Astrocyte of the cerebellum (primary cell): Measurements from ENCODE around the gene VPS33A.
A peak's percentile ranks its signal among the peaks of the same experiment; 100 is the strongest.

ENCODE experiments used
- DNase-seq: peaks from one replicate; pipeline ENCODE4 v3.0.0-alpha.2; 2011; ENCODE audit warnings: low read depth
- H3K4me3 ChIP-seq: 2 replicates; pipeline ENCODE4 v1.5.1; 2011; ENCODE audit warnings: mild to moderate bottlenecking, low read depth, low read length, moderate library complexity
- CTCF ChIP-seq: IDR thresholded peaks from 2 replicates; pipeline ENCODE4 v1.5.1; 2012; ENCODE audit warnings: low read length, low read depth, moderate library complexity, mild to moderate bottlenecking; ENCODE audit errors: missing control alignments
- in situ Hi-C: cut with HindIII; loops from 2 replicates; pipeline ENCODE4 v1.10.0; 2017; ENCODE audit warnings: low sequenced_read_pairs

The VPS33A gene

DNA sequence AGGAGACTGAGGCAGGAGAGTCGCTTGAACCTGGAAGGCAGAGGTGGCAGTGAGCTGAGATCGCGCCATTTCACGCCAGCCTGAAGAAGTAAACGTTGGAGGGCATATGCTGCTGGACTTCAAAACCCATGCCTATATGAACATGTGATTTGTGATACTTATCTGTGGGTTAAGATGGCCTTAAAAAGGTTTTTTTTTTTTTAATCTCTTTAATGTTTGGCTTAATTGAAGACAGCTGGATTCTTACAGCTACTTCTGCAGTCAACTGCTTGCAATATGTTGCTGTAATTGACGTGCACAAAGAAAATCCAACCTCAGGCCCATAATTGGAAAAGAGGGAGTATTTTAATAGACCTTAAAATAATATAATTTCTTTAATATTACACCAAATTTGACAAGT is 64.3 kb downstream of the VPS33A start:
- DNase-seq, result no peak
- TF ChIP-seq CTCF, result no peak
- no peak overlapping the region for H3K4me3 ChIP-seq
- in situ Hi-C loops, result no loop called here

DNA sequence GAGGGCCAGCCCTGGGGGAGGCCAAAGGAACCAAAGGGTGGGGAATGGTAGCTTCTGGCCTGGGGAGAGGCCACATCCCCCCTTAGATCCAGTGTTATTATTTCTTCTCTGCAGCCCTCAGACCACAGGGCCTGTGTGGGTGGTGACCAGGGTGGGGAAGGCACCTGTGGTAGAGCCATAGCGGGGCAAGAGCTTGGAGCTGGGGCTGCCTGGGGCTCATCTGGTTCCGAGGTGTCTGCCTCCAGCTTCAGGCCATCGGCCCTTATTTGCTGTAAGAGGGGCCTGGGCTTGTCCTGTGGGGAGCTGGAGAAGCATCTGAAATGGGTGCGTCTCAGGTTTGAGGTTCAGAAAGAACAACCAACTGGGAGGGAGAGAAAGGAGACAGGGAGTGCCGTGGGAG is 64.9 kb downstream of the VPS33A start:
- H3K4me3 ChIP-seq, result no peak overlapping the region
- DNase-seq, result no peak
- in situ Hi-C loops, result no loop called here
- TF ChIP-seq CTCF, result no peak

GRCh38 chr12:122200541-122201175 is 65.6 kb downstream of the VPS33A start:
- peak; percentile 9 for TF ChIP-seq CTCF
- in situ Hi-C loops, result no loop called here
- no peak overlapping the region for H3K4me3 ChIP-seq
- DNase-seq, result no peak

GRCh38 chr12:122199484-122200355 is 66.6 kb downstream of the VPS33A start:
- H3K4me3 ChIP-seq, result no peak overlapping the region
- no peak for TF ChIP-seq CTCF
- in situ Hi-C loops, result no loop called here
- no peak for DNase-seq

- in situ Hi-C loops, result no loop called here
- DNase-seq, result no peak
- no peak for TF ChIP-seq CTCF
- H3K4me3 ChIP-seq, result no peak overlapping the region
Measured at GRCh38 chr12:122197612-122197966, 68.7 kb downstream of the VPS33A start.

- no peak for TF ChIP-seq CTCF
- in situ Hi-C loops, result no loop called here
- H3K4me3 ChIP-seq, result no peak overlapping the region
- no peak for DNase-seq
Measured at GRCh38 chr12:122195405-122195804, 70.9 kb downstream of the VPS33A start.
